ENCODE data around the gene PARD6A.
A peak's percentile ranks its signal among the peaks of the same experiment; 100 is the strongest.

Gene PARD6A

DNA sequence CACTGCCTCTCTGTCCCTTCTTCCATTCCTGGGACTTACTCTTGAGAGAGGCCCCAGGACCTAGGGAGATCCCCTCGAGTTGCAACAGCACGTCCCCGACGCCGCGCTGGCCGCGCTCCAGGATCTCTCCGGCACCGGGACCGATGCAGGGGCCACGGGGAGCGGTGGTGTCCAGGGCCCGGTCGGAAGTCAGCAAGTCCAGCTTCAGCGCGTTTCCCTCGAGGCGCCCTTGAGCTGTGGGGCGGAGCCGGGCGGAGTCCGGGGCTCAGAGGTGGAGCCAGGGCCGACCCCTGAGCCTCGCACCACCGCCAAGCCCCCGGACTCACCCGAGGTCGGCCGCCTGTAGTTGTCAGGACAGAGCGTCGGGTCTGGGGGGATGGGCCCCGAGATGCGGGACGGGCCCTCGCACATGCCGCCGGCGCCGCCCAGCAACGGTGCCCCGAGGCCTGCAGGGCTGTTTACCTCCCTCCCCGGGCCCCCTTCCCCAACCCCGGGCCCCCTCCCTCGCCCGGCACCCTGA, 5.3 kb downstream of the PARD6A start:
- DNase-seq (ENCODE audit: low read depth) = peak; percentile 20
- no peak for TF ChIP-seq CTCF (conservative IDR thresholded peaks at IDR 0.05; ENCODE audit: control insufficient read depth, insufficient read depth, low read depth, low read length)
- peak overlapping the region; percentile 57 for H3K4me3 ChIP-seq (ENCODE audit: control insufficient read depth, low read depth, low read length)

GRCh38 chr16:67666559-67667452, 6.0 kb downstream of the PARD6A start, which contains the start of the genes C16orf86 and ENKD1:
Gene C16orf86 (plus strand): TSS chr16:67666814. CDS start chr16:67666971, 157 bp downstream.
Gene ENKD1 (minus strand): TSS chr16:67666750. CDS start chr16:67666442, 308 bp downstream.
- DNase-seq (ENCODE audit: low read depth) = peak; percentile 64
- no peak for TF ChIP-seq CTCF (conservative IDR thresholded peaks at IDR 0.05; ENCODE audit: control insufficient read depth, insufficient read depth, low read depth, low read length)
- peak within 1 kb of the TSS; percentile 57 for H3K4me3 ChIP-seq (ENCODE audit: control insufficient read depth, low read depth, low read length)

- DNase-seq (ENCODE audit: low read depth) = no peak
- TF ChIP-seq CTCF (conservative IDR thresholded peaks at IDR 0.05; ENCODE audit: control insufficient read depth, insufficient read depth, low read depth, low read length) = no peak
- H3K4me3 ChIP-seq (ENCODE audit: control insufficient read depth, low read depth, low read length) = peak overlapping the region; percentile 57
These were observed 6.7 kb downstream of the PARD6A start for GRCh38 chr16:67667453-67667816.

DNA sequence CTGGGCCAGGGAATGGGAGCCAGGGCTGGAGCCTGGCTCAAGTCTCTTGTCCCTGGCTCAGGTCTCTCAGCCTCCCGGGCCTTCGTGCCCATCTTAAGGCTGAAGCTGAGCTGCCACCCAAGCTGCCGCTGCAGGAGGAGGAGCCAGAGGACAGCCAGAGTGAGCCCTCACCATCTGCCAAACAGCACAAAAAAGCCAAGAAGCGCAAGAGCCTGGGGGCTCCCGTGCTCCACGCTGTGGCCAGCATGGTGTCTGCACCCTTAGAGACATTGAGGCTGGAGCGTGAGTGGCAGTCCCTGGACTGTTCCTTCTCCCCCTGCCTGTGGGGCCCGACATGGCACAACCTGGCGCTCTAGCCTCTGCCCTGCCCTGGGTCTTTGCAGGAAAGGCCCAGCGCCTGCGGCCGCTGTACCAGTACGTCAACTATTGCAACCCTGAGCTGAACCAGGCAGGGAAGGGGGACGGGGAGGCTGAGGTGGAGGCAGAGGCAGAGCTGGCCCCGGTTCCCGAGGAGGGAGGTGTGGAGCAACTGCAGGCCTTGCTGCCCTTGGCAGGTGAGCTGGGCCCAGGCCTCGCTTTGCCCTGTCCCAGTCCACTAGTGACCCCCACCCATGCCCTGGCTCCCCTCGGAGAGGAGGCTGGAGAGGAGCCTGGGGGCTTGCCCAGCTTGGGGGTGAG, 7.2 kb downstream of the PARD6A start:
- H3K4me3 ChIP-seq (ENCODE audit: control insufficient read depth, low read depth, low read length) = no peak overlapping the region
- DNase-seq (ENCODE audit: low read depth) = peak; percentile 92

DNA sequence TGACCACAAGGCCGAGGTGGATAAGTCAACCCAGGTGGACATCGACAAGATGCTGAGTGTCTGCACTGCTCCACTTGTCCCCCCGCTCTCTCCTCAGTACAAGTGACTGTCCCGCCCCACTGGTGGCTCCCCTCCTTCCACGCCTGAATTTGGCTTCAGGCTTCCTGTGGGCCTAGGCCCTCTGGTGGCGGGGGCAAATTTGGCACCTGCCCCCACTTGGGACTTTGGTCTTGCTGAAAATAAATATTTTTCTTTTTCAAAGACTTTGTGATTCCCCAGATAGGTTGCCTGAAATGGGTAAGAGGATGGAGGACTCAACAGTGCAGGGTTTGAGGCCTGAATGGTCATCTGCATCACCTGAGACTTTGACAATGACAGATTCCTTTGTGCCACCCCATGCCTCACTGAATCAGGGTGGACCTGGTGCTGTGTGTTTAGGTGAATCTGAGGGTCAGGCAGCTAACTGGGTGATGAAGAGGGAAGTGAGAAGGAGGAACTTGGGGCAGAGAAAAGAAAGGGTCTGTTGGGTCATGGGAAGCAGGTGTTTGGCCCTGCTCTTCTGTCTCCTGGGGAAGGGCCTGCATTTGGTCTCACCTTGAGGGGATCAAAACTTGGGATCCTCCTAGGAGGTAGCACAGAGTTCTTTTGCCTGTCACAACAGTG, 7.9 kb downstream of the PARD6A start:
- DNase-seq (ENCODE audit: low read depth) = no peak
- H3K4me3 ChIP-seq (ENCODE audit: control insufficient read depth, low read depth, low read length) = no peak overlapping the region
- TF ChIP-seq CTCF (conservative IDR thresholded peaks at IDR 0.05; ENCODE audit: control insufficient read depth, insufficient read depth, low read depth, low read length) = peak; percentile 22

More for the DNA sequence above, 7.2 kb downstream of the PARD6A start:
- peak; percentile 91 for TF ChIP-seq CTCF (conservative IDR thresholded peaks at IDR 0.05; ENCODE audit: control insufficient read depth, insufficient read depth, low read depth, low read length)

DNA sequence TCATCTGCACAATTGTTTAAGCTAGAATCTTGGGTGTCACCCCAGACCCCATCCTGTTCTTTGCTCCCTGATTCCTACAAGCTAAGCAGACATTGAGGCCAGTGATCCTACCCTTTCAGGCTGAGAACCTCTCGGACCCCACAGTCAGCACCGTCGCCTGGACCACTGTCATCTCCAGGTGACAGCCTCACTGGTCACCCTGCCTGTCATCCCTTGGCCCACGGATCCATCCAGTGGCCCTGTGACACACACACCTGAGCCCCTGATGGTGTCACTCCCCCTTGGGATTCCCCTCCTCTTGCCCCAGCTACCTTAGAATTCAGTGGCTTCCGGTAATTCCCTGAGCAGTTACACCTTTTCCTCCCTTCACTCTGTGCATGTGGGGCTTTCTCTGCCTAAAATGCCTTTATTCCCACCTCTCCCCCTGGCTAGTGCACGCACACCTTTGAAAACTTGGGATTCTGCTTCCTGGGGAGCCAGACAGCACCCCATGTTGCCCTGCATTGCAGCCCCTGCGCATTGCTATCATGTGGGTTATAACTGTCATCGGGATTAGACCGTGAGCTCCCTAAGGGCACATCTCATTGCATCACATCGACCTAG, 8.8 kb downstream of the PARD6A start:
- TF ChIP-seq CTCF (conservative IDR thresholded peaks at IDR 0.05; ENCODE audit: control insufficient read depth, insufficient read depth, low read depth, low read length) = no peak
- no peak overlapping the region for H3K4me3 ChIP-seq (ENCODE audit: control insufficient read depth, low read depth, low read length)
- no peak for DNase-seq (ENCODE audit: low read depth)

All from fibroblast of mammary gland (primary cell).